Neural crest cell (in vitro differentiated cells): ENCODE data around the gene DENND1A. TPM values are rescaled to one million over a fixed set of nuclear protein-coding genes. Genes with fewer than 3 reads are reported as not detected.

Experiments used
- DNase-seq: peaks from one replicate; pipeline ENCODE4 v3.0.0; 2021; ENCODE audit warnings: low read depth, mixed read lengths, low spot score
- H3K27ac Mint-ChIP-seq: one replicate; pipeline ENCODE4 v1.8.0; 2021; ENCODE audit warnings: mild to moderate bottlenecking, mixed read lengths; ENCODE audit not compliant: unreplicated experiment
- H3K27me3 Mint-ChIP-seq: 2 replicates; pipeline ENCODE4 v1.8.0; 2021; ENCODE audit warnings: low read depth, mild to moderate bottlenecking, mixed read lengths
- H3K36me3 Mint-ChIP-seq: 2 replicates; pipeline ENCODE4 v1.8.0; 2021; ENCODE audit warnings: low read depth, mild to moderate bottlenecking, mixed read lengths
- H3K4me1 Mint-ChIP-seq: 2 replicates; pipeline ENCODE4 v1.8.0; 2021; ENCODE audit warnings: mixed read lengths
- H3K4me3 Mint-ChIP-seq: one replicate; pipeline ENCODE4 v1.8.0; 2021; ENCODE audit warnings: mild to moderate bottlenecking, mixed read lengths
- H3K9me3 Mint-ChIP-seq: 2 replicates; pipeline ENCODE4 v1.8.0; 2021; ENCODE audit warnings: mixed read lengths
- microRNA-seq: library from miRNA; unstranded; fragments of <30 nt; microRNA quantifications from one replicate; pipeline ENCODE4, GENCODE V29; 2020
- total RNA-seq: library from RNA; stranded (reverse); gene quantifications from 2 replicates; pipeline ENCODE4 v1.2.1, GENCODE V29; 2021
- TF ChIP-seq, protein P1 (sequence below): fragments of 200-600 bp; sonication (generic); conservative IDR thresholded peaks from 2 replicates; pipeline ENCODE4 v1.5.0; 2021; ENCODE audit warnings: antibody characterized with exemption, mild to moderate bottlenecking

Gene DENND1A
- total RNA-seq, 1 donor from 2014 or later, result 17.8 TPM

DNA sequence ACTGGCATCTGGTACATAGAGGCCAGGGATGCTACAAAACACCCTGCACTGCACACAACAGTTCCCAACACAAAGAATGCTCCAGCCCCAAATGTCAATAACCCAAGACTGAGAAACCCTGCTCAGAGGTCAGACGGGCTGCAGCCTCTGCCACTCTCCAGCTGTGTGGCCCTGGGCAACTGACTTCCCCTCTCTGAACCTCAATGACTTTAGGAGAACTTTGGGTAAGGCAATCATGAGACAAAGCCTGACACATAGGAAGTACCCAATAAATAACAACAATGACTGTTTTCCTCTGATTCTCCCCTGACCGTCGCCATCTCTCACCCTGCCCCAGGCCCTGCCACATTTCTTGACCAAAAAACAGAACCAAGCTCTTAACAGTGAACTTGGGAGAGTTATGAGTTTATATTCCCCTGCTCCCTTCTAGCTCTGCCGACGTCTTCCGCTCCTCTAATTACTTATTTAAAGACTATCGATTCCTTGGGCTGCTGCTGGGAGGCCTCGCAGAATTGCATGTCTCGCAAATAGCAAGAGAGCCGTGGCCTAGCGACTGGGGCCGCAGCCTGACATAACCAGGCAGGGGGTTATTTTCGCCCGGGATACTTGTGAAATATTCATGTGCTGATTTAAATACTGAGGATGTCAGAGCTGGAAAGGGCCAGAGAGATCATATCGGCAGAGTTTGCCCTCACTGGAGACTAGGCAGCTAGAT lies 598.4 kb downstream of the DENND1A start:
- Mint-ChIP-seq H3K4me3 (no peak overlapping the region), H3K9me3 (no peaks in the 10 kb centered on the region), H3K27ac (peak overlapping the region; percentile 53), H3K36me3 (no peaks in the 10 kb centered on the region), H3K4me1 (peaks cover 32% of the 10 kb centered on the region), H3K27me3 (no peaks in the 10 kb centered on the region)
- TF ChIP-seq, protein P1, sequence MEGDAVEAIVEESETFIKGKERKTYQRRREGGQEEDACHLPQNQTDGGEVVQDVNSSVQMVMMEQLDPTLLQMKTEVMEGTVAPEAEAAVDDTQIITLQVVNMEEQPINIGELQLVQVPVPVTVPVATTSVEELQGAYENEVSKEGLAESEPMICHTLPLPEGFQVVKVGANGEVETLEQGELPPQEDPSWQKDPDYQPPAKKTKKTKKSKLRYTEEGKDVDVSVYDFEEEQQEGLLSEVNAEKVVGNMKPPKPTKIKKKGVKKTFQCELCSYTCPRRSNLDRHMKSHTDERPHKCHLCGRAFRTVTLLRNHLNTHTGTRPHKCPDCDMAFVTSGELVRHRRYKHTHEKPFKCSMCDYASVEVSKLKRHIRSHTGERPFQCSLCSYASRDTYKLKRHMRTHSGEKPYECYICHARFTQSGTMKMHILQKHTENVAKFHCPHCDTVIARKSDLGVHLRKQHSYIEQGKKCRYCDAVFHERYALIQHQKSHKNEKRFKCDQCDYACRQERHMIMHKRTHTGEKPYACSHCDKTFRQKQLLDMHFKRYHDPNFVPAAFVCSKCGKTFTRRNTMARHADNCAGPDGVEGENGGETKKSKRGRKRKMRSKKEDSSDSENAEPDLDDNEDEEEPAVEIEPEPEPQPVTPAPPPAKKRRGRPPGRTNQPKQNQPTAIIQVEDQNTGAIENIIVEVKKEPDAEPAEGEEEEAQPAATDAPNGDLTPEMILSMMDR, result no peak
- DNase-seq, result no peak

Small RNAs within 50 kb of the gene (microRNA-seq; reads per million reads assigned to microRNA genes)
- gene MIR601 (not detected), gene MIR7150 (not detected)

Other genes with a start within 250 kb of the DENND1A start
- gene LHX2, start 81.6 kb upstream of the DENND1A start, total RNA-seq, result 0.19 TPM in 1 of 2 replicates, not detected in the other